ENCODE data around the gene COG8. TPM values are rescaled to one million over a fixed set of nuclear protein-coding genes. Genes with fewer than 3 reads are reported as not detected.

The COG8 gene
- total RNA-seq, 1 donor from 2014 or later, result 32.4 TPM

- H4K20me1 ChIP-seq (ENCODE audit: insufficient read depth, low read length), result peaks cover 64% of the 10 kb centered on the region
- H3K4me2 ChIP-seq (ENCODE audit: low read length), result peak overlapping the region; percentile 96
- peaks cover 82% of the 10 kb centered on the region for H3K79me2 ChIP-seq (ENCODE audit: insufficient read depth, low read length)
Measured at GRCh38 chr16:69327585-69328310, 11.6 kb downstream of the COG8 start.

GRCh38 chr16:69326172-69326873 lies 13.0 kb downstream of the COG8 start:
- Mint-ChIP-seq H3K4me1 (ENCODE audit: low read depth, unreplicated experiment) (peaks cover 20% of the 10 kb centered on the region), H3K9me3 (ENCODE audit: unreplicated experiment) (no peaks in the 10 kb centered on the region), H3K27ac (ENCODE audit: unreplicated experiment) (no peak overlapping the region), H3K27me3 (ENCODE audit: low read depth, unreplicated experiment) (no peaks in the 10 kb centered on the region), H3K4me3 (ENCODE audit: unreplicated experiment) (peak overlapping the region; percentile 14), H3K36me3 (ENCODE audit: low read depth, unreplicated experiment) (peaks cover 25% of the 10 kb centered on the region)
- Histone ChIP-seq H3K4me3 (ENCODE audit: insufficient read depth, low read depth, low read length) (no peak overlapping the region), H2AFZ (ENCODE audit: low read depth, low read length) (no peak overlapping the region), H3K36me3 (ENCODE audit: insufficient read depth, low read length) (peaks cover 49% of the 10 kb centered on the region), H3K27me3 (ENCODE audit: insufficient read depth, low read length) (no peaks in the 10 kb centered on the region), H3K4me1 (ENCODE audit: insufficient read depth, low read length) (peaks cover 28% of the 10 kb centered on the region), H4K20me1 (ENCODE audit: insufficient read depth, low read length) (peaks cover 77% of the 10 kb centered on the region), H3K79me2 (ENCODE audit: insufficient read depth, low read length) (peaks cover 89% of the 10 kb centered on the region), H3K9me3 (ENCODE audit: insufficient read depth, low read depth, low read length) (no peaks in the 10 kb centered on the region), H3K27ac (ENCODE audit: low read depth, low read length) (no peak overlapping the region), H3K9ac (ENCODE audit: low read length) (no peak overlapping the region), H3K4me2 (ENCODE audit: low read length) (peak overlapping the region; percentile 17)
- TF ChIP-seq CTCF (IDR thresholded peaks at IDR 0.05; ENCODE audit: insufficient read depth, low read depth, low read length) (no peak), EZH2 (IDR thresholded peaks at IDR 0.05; ENCODE audit: insufficient read depth, low read length) (no peak)
- DNase-seq (ENCODE audit: low read depth) (no peak), FAIRE-seq (no peak)

More at GRCh38 chr16:69327585-69328310, 11.6 kb downstream of the COG8 start:
- Mint-ChIP-seq H3K4me1 (ENCODE audit: low read depth, unreplicated experiment) (peaks cover 20% of the 10 kb centered on the region), H3K36me3 (ENCODE audit: low read depth, unreplicated experiment) (peaks cover 19% of the 10 kb centered on the region), H3K9me3 (ENCODE audit: unreplicated experiment) (no peaks in the 10 kb centered on the region), H3K27ac (ENCODE audit: unreplicated experiment) (no peak overlapping the region), H3K27me3 (ENCODE audit: low read depth, unreplicated experiment) (no peaks in the 10 kb centered on the region), H3K4me3 (ENCODE audit: unreplicated experiment) (peak overlapping the region; percentile 88)
- no peak overlapping the region for H3K9ac ChIP-seq (ENCODE audit: low read length)
- H2AFZ ChIP-seq (ENCODE audit: low read depth, low read length), result no peak overlapping the region
- TF ChIP-seq EZH2 (IDR thresholded peaks at IDR 0.05; ENCODE audit: insufficient read depth, low read length), result no peak
- no peak for TF ChIP-seq CTCF (IDR thresholded peaks at IDR 0.05; ENCODE audit: insufficient read depth, low read depth, low read length)
- H3K27me3 ChIP-seq (ENCODE audit: insufficient read depth, low read length), result no peaks in the 10 kb centered on the region
- H3K36me3 ChIP-seq (ENCODE audit: insufficient read depth, low read length), result peaks cover 36% of the 10 kb centered on the region
- DNase-seq (ENCODE audit: low read depth) (no peak), FAIRE-seq (no peak)
- H3K9me3 ChIP-seq (ENCODE audit: insufficient read depth, low read depth, low read length), result no peaks in the 10 kb centered on the region
- H3K4me3 ChIP-seq (ENCODE audit: insufficient read depth, low read depth, low read length), result no peak overlapping the region
- H3K27ac ChIP-seq (ENCODE audit: low read depth, low read length), result no peak overlapping the region
- peaks cover 28% of the 10 kb centered on the region for H3K4me1 ChIP-seq (ENCODE audit: insufficient read depth, low read length)

All from astrocyte (in vitro differentiated cells and primary cell).